ENCODE results near the gene PTPN9. TPM values are rescaled to one million over a fixed set of nuclear protein-coding genes. Genes with fewer than 3 reads are reported as not detected.
"Not testable (repeated sequence)": the region's sequence is repeated elsewhere in the genome, so short reads cannot be mapped to it uniquely, and the experiment has no call there.

The PTPN9 gene
- total and polyA plus RNA-seq, 4 donors = 7.1 to 32.4 (median 19.9) TPM

GRCh38 chr15:75450307-75451201 is 128.6 kb downstream of the PTPN9 start:
- Histone ChIP-seq H3K4me3 (peak overlapping the region; percentile 46), H3K9ac (ENCODE audit: insufficient read depth in 1 of 2, low read length in 2 of 2) (peak overlapping the region in 1 of 2 donors; percentile 35), H3K4me1 (ENCODE audit: control insufficient read depth in 5 of 5, insufficient read depth in 5 of 5, low read length in 5 of 5) (peaks cover 0 to 25% (median 7%) of the 10 kb centered on the region in 5 donors), H3K27ac (ENCODE audit: low read depth in 1 of 2, low read length in 1 of 2) (peak overlapping the region; percentile 69 to 90), H3K36me3 (ENCODE audit: control insufficient read depth in 4 of 4, insufficient read depth in 4 of 4, low read length in 4 of 4) (peaks cover 0 to 5% (median 0%) of the 10 kb centered on the region in 4 donors), H3K9me3 (ENCODE audit: control insufficient read depth in 4 of 4, insufficient read depth in 3 of 4, low read length in 3 of 4) (no peaks in the 10 kb centered on the region), H3K27me3 (ENCODE audit: control insufficient read depth in 3 of 3, insufficient read depth in 3 of 3, low read length in 2 of 3) (no peaks in the 10 kb centered on the region)
- TF ChIP-seq, protein P1, sequence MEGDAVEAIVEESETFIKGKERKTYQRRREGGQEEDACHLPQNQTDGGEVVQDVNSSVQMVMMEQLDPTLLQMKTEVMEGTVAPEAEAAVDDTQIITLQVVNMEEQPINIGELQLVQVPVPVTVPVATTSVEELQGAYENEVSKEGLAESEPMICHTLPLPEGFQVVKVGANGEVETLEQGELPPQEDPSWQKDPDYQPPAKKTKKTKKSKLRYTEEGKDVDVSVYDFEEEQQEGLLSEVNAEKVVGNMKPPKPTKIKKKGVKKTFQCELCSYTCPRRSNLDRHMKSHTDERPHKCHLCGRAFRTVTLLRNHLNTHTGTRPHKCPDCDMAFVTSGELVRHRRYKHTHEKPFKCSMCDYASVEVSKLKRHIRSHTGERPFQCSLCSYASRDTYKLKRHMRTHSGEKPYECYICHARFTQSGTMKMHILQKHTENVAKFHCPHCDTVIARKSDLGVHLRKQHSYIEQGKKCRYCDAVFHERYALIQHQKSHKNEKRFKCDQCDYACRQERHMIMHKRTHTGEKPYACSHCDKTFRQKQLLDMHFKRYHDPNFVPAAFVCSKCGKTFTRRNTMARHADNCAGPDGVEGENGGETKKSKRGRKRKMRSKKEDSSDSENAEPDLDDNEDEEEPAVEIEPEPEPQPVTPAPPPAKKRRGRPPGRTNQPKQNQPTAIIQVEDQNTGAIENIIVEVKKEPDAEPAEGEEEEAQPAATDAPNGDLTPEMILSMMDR (IDR thresholded peaks at IDR 0.05; ENCODE audit: control extremely low read depth, extremely low read depth) = no peak
- DNase-seq (peak; percentile 99), ATAC-seq (ENCODE audit: insufficient read depth, low FRiP score) (peak; percentile 30)
- 0 to 1% methylated on average over 46 to 62 of the region's 62 CpGs for WGBS, 2 donors

DNA sequence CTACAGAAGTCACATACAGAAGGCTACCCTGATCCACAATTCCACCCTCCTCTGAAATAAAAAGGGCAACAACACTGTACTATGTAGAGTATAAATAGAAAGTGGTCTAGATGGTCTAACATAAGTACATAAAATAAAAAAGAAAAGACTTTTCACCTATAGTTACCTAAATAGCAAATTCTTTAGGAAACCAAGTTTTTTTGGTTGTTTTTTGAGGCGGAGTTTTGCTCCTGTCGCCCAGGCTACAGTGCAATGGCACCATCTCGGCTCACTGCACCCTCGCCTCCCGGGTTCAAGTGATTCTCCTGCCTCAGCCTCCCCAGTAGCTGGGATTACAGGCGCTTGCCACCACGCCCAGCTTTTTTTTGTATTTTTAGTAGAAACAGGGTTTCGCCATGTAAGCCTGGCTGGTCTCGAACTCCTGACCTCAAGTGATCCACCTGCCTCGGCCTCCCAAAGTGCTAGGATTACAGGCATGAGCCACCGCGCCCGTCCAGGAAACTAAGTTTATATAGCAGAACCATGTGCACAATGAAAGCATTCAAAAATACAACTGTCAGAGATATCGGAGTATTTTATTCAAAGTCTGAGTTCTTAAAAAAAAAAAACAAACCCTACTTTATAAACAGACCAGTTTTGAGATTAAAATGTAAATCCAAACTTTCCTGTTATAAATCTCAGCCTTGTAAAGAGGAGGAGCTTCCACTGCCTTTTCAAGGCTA is 129.4 kb downstream of the PTPN9 start:
- TF ChIP-seq, protein P1 (IDR thresholded peaks at IDR 0.05; ENCODE audit: control extremely low read depth, extremely low read depth) = no peak
- H3K4me1 ChIP-seq (ENCODE audit: control insufficient read depth in 5 of 5, insufficient read depth in 5 of 5, low read length in 5 of 5) = peaks cover 0 to 25% (median 7%) of the 10 kb centered on the region in 5 donors

DNA sequence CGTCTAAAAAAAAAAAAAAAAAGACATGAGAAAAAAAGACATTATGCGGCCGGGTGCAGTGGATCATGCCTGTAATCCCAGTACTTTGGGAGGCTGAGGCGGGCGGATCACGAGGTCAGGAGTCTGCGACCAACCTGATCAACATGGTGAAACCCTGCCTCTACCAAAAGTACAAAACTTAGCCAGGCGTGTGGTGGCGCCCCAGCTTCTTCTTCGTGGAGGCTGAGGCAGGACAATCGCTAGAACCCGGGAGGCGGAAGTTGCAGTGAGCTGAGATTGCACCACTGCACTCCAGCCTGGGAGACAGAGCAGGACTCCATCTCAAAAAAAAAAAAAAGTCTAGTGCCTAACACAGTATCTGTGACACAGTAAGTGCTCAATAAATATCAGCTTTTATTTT is 130.9 kb downstream of the PTPN9 start:
- not testable (repeated sequence) for H3K36me3 ChIP-seq (ENCODE audit: control insufficient read depth in 4 of 4, insufficient read depth in 4 of 4, low read length in 4 of 4)
- WGBS, 2 donors = 63 to 82% methylated on average over 13 of the region's 13 CpGs
- peaks cover 0 to 23% (median 7%) of the 10 kb centered on the region in 5 donors for H3K4me1 ChIP-seq (ENCODE audit: control insufficient read depth in 5 of 5, insufficient read depth in 5 of 5, low read length in 5 of 5)

More for the DNA sequence above, 129.4 kb downstream of the PTPN9 start:
- WGBS, 2 donors = 45 to 64% methylated on average over 14 of the region's 14 CpGs
- H3K9me3 ChIP-seq (ENCODE audit: control insufficient read depth in 4 of 4, insufficient read depth in 3 of 4, low read length in 3 of 4) = no peaks in the 10 kb centered on the region
- H3K4me3 ChIP-seq = no peak overlapping the region
- H3K27me3 ChIP-seq (ENCODE audit: control insufficient read depth in 3 of 3, insufficient read depth in 3 of 3, low read length in 2 of 3) = no peaks in the 10 kb centered on the region
- no peak for DNase-seq
- peak overlapping the region in 1 of 2 donors; percentile 21 for H3K27ac ChIP-seq (ENCODE audit: low read depth in 1 of 2, low read length in 1 of 2)
- peak overlapping the region in 1 of 2 donors; percentile 35 for H3K9ac ChIP-seq (ENCODE audit: insufficient read depth in 1 of 2, low read length in 2 of 2)
- peaks cover 0 to 5% (median 0%) of the 10 kb centered on the region in 4 donors for H3K36me3 ChIP-seq (ENCODE audit: control insufficient read depth in 4 of 4, insufficient read depth in 4 of 4, low read length in 4 of 4)
- no peak for ATAC-seq (ENCODE audit: insufficient read depth, low FRiP score)

DNA sequence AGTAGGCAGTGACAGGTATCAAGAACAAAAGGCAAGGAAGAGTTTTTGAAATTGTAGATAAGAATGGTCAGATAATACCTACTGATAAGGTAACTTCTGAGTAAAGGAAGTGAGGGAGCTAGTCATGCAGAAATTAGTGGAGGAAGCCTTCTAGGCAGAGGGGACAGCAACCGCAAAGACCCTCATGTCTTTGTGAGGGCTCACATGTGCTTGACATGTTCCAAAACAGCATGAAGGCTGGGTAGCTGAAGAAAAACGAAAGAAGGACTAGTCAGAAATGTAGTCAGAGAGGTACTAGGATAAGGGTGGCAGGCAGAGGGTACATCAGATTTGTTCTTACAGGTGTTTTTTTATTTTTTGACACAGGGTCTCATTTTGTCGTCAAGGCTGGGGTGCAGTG is 133.0 kb downstream of the PTPN9 start:
- TF ChIP-seq, protein P1 (IDR thresholded peaks at IDR 0.05; ENCODE audit: control extremely low read depth, extremely low read depth) = no peak
- DNase-seq (no peak), ATAC-seq (ENCODE audit: insufficient read depth, low FRiP score) (no peak)
- Histone ChIP-seq H3K4me3 (no peak overlapping the region), H3K36me3 (ENCODE audit: control insufficient read depth in 4 of 4, insufficient read depth in 4 of 4, low read length in 4 of 4) (peaks cover 0 to 8% (median 2%) of the 10 kb centered on the region in 4 donors), H3K9ac (ENCODE audit: insufficient read depth in 1 of 2, low read length in 2 of 2) (no peak overlapping the region), H3K27ac (ENCODE audit: low read depth in 1 of 2, low read length in 1 of 2) (no peak overlapping the region), H3K27me3 (ENCODE audit: control insufficient read depth in 3 of 3, insufficient read depth in 3 of 3, low read length in 2 of 3) (no peaks in the 10 kb centered on the region), H3K4me1 (ENCODE audit: control insufficient read depth in 5 of 5, insufficient read depth in 5 of 5, low read length in 5 of 5) (peaks cover 0 to 16% (median 7%) of the 10 kb centered on the region in 5 donors), H3K9me3 (ENCODE audit: control insufficient read depth in 4 of 4, insufficient read depth in 3 of 4, low read length in 3 of 4) (no peaks in the 10 kb centered on the region)
- WGBS, 2 donors = 75 to 87% methylated on average over 3 of the region's 3 CpGs

More for the DNA sequence above, 130.9 kb downstream of the PTPN9 start:
- not testable (repeated sequence) for H3K27me3 ChIP-seq (ENCODE audit: control insufficient read depth in 3 of 3, insufficient read depth in 3 of 3, low read length in 2 of 3); H3K9me3 ChIP-seq (ENCODE audit: control insufficient read depth in 4 of 4, insufficient read depth in 3 of 4, low read length in 3 of 4); DNase-seq; H3K9ac ChIP-seq (ENCODE audit: insufficient read depth in 1 of 2, low read length in 2 of 2); H3K4me3 ChIP-seq; H3K27ac ChIP-seq (ENCODE audit: low read depth in 1 of 2, low read length in 1 of 2); ATAC-seq (ENCODE audit: insufficient read depth, low FRiP score)

GRCh38 chr15:75445324-75445723 is 133.8 kb downstream of the PTPN9 start:
- not testable (repeated sequence) for DNase-seq

More at GRCh38 chr15:75445324-75445723, 133.8 kb downstream of the PTPN9 start:
- WGBS, 2 donors = 91 to 94% methylated on average over 10 of the region's 10 CpGs
- not testable (repeated sequence) for H3K4me3 ChIP-seq; H3K36me3 ChIP-seq (ENCODE audit: control insufficient read depth in 4 of 4, insufficient read depth in 4 of 4, low read length in 4 of 4); H3K27ac ChIP-seq (ENCODE audit: low read depth in 1 of 2, low read length in 1 of 2); ATAC-seq (ENCODE audit: insufficient read depth, low FRiP score); H3K9me3 ChIP-seq (ENCODE audit: control insufficient read depth in 4 of 4, insufficient read depth in 3 of 4, low read length in 3 of 4); H3K9ac ChIP-seq (ENCODE audit: insufficient read depth in 1 of 2, low read length in 2 of 2); H3K27me3 ChIP-seq (ENCODE audit: control insufficient read depth in 3 of 3, insufficient read depth in 3 of 3, low read length in 2 of 3)
- peaks cover 0 to 16% (median 7%) of the 10 kb centered on the region in 5 donors for H3K4me1 ChIP-seq (ENCODE audit: control insufficient read depth in 5 of 5, insufficient read depth in 5 of 5, low read length in 5 of 5)

Measured in lung (tissue), 12 donors.